Breast epithelium (tissue), 3 donors: ENCODE results near the gene C6orf89.

Source experiments
- CTCF ChIP-seq, 3 donors: fragments of 450-650 bp; IDR thresholded peaks; one replicate each; pipeline ENCODE4 v1.5.1; 2016 to 2017; ENCODE audit warnings: antibody characterized with exemption in 3 of 3, mild to moderate bottlenecking in 3 of 3, moderate library complexity in 3 of 3
- POLR2A ChIP-seq: fragments of 450-650 bp; IDR thresholded peaks from one replicate; pipeline ENCODE4 v1.6.1; 2016; ENCODE audit warnings: antibody characterized with exemption, mild to moderate bottlenecking, moderate library complexity

DNA sequence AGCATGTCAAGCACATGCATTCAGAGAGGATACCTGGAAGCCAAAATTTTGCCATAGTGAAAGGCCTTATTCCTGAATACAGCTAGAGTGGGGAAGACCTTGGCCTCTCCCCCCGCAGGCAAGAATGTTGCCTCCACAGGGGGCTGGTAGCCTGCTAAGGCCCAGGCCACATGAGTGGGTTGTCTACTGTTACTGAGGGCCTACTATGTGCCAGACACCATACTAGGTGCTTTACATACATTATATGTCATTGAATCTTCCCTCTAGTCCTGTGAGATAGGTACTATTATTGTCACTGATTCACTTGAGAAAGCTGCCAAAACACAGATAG is 68.1 kb downstream of the C6orf89 start:
- TF ChIP-seq CTCF (IDR thresholded peaks at IDR 0.05) (no peak), POLR2A (no peak)
